ENCODE data around the gene SIDT1. TPM values are rescaled to one million over a fixed set of nuclear protein-coding genes. Genes with fewer than 3 reads are reported as not detected.

SIDT1 gene
- total and polyA plus RNA-seq, 4 donors: 0.08 to 2.2 (median 0.82) TPM

GRCh38 chr3:113600418-113601182, 68.2 kb downstream of the SIDT1 start:
- no peak for DNase-seq (ENCODE audit: low spot score)
- Histone ChIP-seq H3K27ac (ENCODE audit: low read depth in 1 of 2, low read length in 2 of 2) (no peak overlapping the region), H3K36me3 (ENCODE audit: control insufficient read depth in 4 of 4, insufficient read depth in 3 of 4, low read depth in 1 of 4, low read length in 3 of 4) (no peaks in the 10 kb centered on the region), H3K4me3 (ENCODE audit: low read depth in 1 of 3, low read length in 3 of 3) (no peak overlapping the region), H3K9me3 (ENCODE audit: control insufficient read depth in 4 of 4, low read length in 3 of 4) (no peaks in the 10 kb centered on the region), H3K9ac (ENCODE audit: low read depth in 1 of 2, low read length in 2 of 2) (no peak overlapping the region), H3K4me1 (ENCODE audit: control insufficient read depth in 4 of 4, insufficient read depth in 4 of 4, low read length in 3 of 4) (no peaks in the 10 kb centered on the region), H3K27me3 (ENCODE audit: control insufficient read depth in 4 of 4, insufficient read depth in 4 of 4, low read length in 3 of 4) (no peaks in the 10 kb centered on the region)
- WGBS: 87% methylated on average over 2 of the region's 2 CpGs
- no peak for TF ChIP-seq HNF4A (conservative IDR thresholded peaks at IDR 0.05)
- no peak for TF ChIP-seq MAX (IDR thresholded peaks at IDR 0.05)
- TF ChIP-seq ATF3 (IDR thresholded peaks at IDR 0.05): no peak
- TF ChIP-seq RAD21 (IDR thresholded peaks at IDR 0.05): no peak
- no peak for TF ChIP-seq REST (IDR thresholded peaks at IDR 0.05)
- no peak for TF ChIP-seq JUND (IDR thresholded peaks at IDR 0.05)
- no peak for TF ChIP-seq RXRA (IDR thresholded peaks at IDR 0.05)
- no peak for TF ChIP-seq HNF4G (IDR thresholded peaks at IDR 0.05)
- TF ChIP-seq ZBTB33 (IDR thresholded peaks at IDR 0.05): no peak
- no peak for TF ChIP-seq TAF1 (conservative IDR thresholded peaks at IDR 0.05)
- no peak for TF ChIP-seq FOXA1 (IDR thresholded peaks at IDR 0.05)

- Histone ChIP-seq H3K27me3 (ENCODE audit: control insufficient read depth in 4 of 4, insufficient read depth in 4 of 4, low read length in 3 of 4) (no peaks in the 10 kb centered on the region), H3K27ac (ENCODE audit: low read depth in 1 of 2, low read length in 2 of 2) (no peak overlapping the region), H3K36me3 (ENCODE audit: control insufficient read depth in 4 of 4, insufficient read depth in 3 of 4, low read depth in 1 of 4, low read length in 3 of 4) (no peaks in the 10 kb centered on the region), H3K9me3 (ENCODE audit: control insufficient read depth in 4 of 4, low read length in 3 of 4) (no peaks in the 10 kb centered on the region), H3K4me1 (ENCODE audit: control insufficient read depth in 4 of 4, insufficient read depth in 4 of 4, low read length in 3 of 4) (no peaks in the 10 kb centered on the region), H3K4me3 (ENCODE audit: low read depth in 1 of 3, low read length in 3 of 3) (no peak overlapping the region), H3K9ac (ENCODE audit: low read depth in 1 of 2, low read length in 2 of 2) (no peak overlapping the region)
- 94% methylated on average over 2 of the region's 2 CpGs for WGBS
- no peak for DNase-seq (ENCODE audit: low spot score)
- TF ChIP-seq TAF1 (conservative IDR thresholded peaks at IDR 0.05): no peak
- TF ChIP-seq FOXA1 (IDR thresholded peaks at IDR 0.05): no peak
- TF ChIP-seq SP1 (IDR thresholded peaks at IDR 0.05): no peak
- no peak for TF ChIP-seq MAX (IDR thresholded peaks at IDR 0.05)
- no peak for TF ChIP-seq CTCF (IDR thresholded peaks at IDR 0.05; ENCODE audit: low read depth, low read length, missing input control)
- no peak for TF ChIP-seq HNF4A (conservative IDR thresholded peaks at IDR 0.05)
- TF ChIP-seq NR2F2 (IDR thresholded peaks at IDR 0.05): no peak
- TF ChIP-seq GABPA (IDR thresholded peaks at IDR 0.05 in 1 of 2, conservative IDR thresholded peaks at IDR 0.05 in 1 of 2): no peak
- no peak for TF ChIP-seq ZBTB33 (IDR thresholded peaks at IDR 0.05)
- TF ChIP-seq ATF3 (IDR thresholded peaks at IDR 0.05): no peak
- TF ChIP-seq HNF4G (IDR thresholded peaks at IDR 0.05): no peak
- no peak for TF ChIP-seq REST (IDR thresholded peaks at IDR 0.05)
Measured at GRCh38 chr3:113601240-113601639, 68.9 kb downstream of the SIDT1 start.

All from liver (tissue), 9 donors.